Adrenal gland (tissue), 5 donors: ENCODE results near the gene BHLHE23.

Experiments used
- CTCF ChIP-seq, 6 experiments: fragments of 450-650 bp in 4 of 6; fragments of 200-600 bp in 2 of 6; sonication (generic) in 1 of 6; IDR thresholded peaks; 1 replicate in 5 of 6; 2 replicates in 1 of 6; pipeline versions ENCODE4 v1.5.1 to v1.8.0; 2016 to 2021; ENCODE audit warnings: antibody characterized with exemption in 6 of 6, mild to moderate bottlenecking in 2 of 6, moderate library complexity in 1 of 6
- POLR2A ChIP-seq, 2 donors: fragments of 450-650 bp; IDR thresholded peaks; one replicate each; pipeline ENCODE4 v1.6.1; 2017; ENCODE audit warnings: antibody characterized with exemption in 2 of 2, mild to moderate bottlenecking in 2 of 2, moderate library complexity in 1 of 2
- donor health status: DM: no; HTN: no; CAD: no.

GRCh38 chr20:62971211-62971949, 35.4 kb downstream of the BHLHE23 start:
- no peak for TF ChIP-seq CTCF (IDR thresholded peaks at IDR 0.05)
- TF ChIP-seq POLR2A (IDR thresholded peaks at IDR 0.05) = no peak
